ENCODE results near the gene KCNG2.

KCNG2 gene

GRCh38 chr18:79769698-79770500, 27.8 kb upstream of the KCNG2 start:
- no peak for DNase-seq

DNA sequence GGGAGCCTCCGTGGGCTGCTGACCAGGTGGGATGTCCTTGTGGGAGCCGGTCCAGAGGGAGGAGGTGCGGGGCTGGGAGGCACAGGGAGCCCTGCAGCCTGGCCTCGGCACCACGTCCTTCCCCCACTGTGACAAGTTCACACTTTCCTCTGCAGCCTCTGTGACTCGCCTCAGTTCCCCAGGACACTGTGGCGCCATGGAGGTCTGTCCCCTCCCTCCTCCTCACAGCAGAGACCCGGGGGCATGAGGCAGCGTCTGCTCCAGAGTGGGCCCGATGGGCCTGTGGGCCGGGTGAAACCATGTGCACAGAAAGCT, 27.3 kb upstream of the KCNG2 start:
- DNase-seq, result no peak

GRCh38 chr18:79770826-79771225, 26.9 kb upstream of the KCNG2 start:
- DNase-seq, result no peak

DNA sequence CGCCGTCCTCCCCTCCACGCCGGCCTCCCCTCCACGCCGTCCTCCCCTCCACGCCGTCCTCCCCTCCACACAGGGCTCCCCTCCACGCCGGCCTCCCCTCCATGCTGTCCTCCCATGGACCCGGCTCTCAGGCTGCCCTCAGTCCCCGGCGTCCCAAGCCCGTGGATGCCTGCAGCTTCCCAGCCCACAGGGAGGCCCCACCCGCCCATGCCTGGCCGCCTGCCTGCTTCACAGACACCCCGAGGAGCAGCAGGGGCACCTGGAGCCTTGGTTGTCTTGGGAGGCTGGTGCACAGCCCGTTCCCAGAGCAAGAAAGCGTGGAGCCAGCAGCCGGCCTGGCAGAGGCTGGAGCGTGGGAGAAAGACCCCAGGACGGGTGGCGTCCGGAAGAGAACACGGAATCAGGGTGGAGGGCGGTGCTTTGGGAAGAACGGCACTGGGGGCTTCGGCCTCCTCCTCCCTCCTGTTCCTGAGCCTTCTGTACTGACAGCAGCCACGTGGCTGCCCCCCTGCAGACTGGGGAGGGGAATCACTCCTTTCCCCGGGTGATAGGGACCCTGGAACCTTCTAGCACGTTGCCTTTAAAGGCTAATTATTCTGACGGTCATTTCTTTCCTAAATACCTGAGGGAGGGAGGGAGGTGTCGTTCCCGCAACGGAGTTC, 26.2 kb upstream of the KCNG2 start:
- no peak for DNase-seq

- no peak for DNase-seq
Observed at GRCh38 chr18:79772108-79772864, 25.5 kb upstream of the KCNG2 start.

DNA sequence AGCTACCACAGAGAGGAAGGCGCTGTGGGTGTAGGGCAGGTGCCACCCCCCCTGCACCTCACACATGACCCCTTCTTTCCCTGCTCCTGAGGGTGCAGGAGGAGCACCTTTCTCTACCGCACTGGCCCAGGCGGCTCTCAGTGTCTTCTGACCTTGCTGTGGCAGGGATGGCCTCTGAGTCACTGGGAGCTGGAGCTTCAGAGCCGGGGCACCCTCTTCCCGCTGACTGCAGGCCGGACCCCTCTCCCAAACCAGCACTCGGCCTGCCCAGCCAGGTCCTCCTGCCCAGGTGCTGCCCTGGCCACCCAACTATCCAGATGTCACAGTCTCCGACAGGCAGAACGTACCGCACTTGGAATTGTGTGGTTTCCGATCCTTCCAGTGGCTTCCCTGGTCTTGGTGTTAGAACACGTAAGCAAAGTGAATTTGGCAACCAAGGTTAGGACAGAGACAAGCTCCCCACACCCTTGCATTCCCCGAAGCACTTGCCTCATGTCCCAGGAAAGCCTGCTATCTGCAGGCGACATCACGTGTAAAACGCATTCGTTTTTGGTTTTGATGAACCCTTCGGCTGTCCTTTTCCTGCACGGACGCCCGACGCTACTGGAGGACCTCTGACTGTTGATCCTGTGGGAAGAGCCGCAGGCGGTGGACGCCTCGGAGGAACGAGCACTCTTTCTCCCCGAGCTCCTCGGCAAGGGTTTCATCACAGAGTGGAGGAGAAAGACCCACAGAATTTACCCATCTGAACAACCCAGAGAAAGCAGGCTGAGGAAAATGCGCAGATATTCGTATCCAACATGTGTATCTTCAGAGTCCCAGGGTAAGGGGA, 24.7 kb upstream of the KCNG2 start:
- no peak for DNase-seq

DNA sequence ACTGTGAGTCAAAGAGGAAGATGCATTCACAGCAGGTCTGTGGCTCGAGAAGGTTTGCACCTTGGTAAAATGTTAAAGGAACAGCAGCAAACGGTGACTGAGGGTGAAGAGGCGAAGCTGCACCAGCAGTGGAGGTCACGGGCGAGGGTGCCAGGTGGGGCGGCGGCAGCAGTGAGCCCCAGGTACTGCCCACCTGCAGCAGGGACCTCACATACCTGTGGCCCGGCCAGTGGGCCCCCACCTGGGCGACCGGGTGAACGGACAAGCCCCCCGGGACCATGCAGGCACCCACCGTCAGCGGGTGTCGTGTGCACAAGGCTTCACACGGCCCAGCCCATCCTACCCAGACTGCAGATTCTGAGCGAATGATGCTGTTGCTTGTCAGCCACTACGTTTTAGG, 23.6 kb upstream of the KCNG2 start:
- no peak for DNase-seq

- no peak for DNase-seq
Observed at GRCh38 chr18:79775441-79776221, 22.1 kb upstream of the KCNG2 start.

DNA sequence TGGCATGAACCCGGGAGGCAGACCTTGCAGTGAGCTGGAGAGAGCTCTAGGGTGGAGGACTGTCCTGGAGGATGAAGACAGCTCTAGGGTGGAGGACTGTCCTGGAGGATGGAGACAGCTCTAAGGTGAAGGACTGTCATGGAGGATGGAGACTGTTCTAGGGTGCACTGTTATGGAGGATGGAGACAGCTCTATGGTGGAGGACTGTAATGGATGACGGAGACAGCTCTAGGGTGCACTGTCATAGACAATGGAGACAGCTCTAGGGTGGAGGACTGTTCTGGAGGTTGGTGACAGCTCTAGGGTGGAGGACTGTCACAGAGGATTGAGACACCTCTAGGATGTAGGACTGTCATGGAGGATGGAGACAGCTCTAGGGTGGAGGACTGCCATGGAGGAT, 21.1 kb upstream of the KCNG2 start:
- no peak for DNase-seq

DNA sequence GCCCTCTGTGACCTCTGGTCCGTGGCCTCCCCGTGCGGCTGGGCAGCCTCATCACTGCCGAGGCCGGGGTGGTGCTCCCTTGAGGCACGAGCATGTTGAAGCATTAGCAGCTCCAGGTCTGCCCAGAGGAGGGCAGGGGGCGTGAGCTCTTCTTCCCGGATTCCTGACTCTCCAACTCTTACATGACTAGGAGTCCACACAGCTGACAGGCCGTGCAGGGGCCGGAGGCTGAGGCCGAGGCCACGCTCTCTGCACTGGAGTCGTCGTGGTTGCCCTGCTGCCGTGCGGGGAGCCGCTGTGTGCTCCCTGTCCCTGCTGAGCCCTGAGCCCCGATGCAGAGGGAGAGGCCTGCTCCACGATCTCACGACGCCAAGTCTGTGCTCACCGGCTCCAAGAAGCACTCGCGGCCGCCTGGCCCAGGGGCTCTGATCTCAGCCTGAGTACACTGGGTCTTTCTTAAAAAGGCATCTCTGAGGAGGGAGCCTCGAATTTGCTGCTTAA, 19.4 kb upstream of the KCNG2 start:
- no peak for DNase-seq

- no peak for DNase-seq
Observed at GRCh38 chr18:79779021-79779699, 18.6 kb upstream of the KCNG2 start.

- no peak for DNase-seq
Observed at GRCh38 chr18:79779700-79780190, 18.0 kb upstream of the KCNG2 start.

- no peak for DNase-seq
Observed at GRCh38 chr18:79780547-79780946, 17.2 kb upstream of the KCNG2 start.

- no peak for DNase-seq
Observed at GRCh38 chr18:79781331-79781941, 16.3 kb upstream of the KCNG2 start.

DNA sequence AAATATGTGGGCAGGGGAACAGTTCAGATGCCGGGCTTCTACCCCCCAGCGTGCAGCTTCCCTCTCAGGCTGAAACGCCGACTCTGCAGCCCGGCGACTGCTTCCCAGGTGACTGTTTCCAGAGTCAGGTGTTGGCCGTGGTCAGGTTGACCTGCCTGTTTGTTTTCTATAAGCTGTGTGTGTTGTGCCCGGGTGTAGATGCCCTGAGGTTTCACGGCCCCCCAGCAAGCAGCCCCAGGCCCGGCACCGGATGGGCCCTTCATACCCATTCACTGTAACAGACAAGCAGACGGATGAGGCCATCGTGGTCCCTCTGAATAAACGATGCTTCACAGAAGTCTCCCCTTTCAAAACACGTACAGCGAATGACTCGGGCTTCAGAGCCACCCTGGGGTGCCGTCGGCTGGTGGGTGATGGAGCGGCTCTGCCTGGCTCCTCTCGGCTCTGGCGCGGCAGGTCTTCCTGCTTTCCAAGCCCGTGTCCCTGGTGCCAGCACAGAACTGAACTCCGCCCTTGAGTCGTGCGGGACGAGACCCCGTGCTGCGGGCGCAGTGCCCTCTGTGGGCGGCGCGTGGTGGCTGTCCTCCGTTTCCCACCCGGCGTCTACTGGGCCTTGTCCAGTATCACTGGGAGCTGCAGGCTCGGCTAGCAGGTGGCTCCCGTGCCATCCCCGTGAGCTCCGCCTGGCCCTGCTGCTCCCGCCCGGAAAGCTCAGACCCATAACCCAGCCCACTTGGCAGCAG, 15.0 kb upstream of the KCNG2 start:
- no peak for DNase-seq

DNA sequence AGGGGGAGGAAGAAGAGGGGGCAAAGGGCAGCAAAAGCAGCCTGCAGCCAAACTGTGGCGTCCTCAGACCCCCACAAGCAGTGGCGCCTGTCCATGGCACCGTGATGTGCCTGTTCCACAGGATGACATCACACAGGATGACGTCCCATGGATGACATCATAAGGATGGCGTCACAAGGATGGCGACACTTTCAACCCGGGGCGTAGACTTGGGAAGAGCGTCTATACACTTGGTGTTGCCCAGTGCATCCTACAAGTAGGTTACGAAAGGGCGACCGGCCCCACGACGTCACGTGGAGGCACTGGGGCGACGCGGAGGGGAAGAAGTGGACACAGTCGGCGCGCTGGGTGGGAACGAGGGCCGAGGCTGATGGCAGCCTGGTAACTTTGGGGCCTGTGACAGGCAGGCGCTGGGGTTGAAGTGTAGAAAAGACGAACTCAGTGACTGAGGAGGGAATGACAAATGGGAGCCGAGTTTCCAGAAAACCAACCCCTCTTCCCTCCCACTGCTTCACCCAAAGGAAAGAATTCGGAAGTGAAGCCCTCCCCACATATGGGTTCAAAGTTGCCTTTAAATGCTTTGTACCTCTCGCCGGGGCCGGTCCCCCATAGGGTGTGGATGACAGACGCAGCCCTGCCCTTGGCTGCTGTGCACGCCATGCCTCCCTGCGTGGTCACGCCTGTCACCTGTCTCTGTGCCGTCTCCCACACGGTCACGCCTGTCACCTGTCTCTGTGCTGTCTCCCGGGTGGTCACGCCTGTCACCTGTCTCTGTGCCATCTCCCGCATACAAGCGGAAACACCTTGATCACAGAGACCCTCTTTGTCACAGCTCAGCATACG, 13.4 kb upstream of the KCNG2 start:
- no peak for DNase-seq

- DNase-seq, result no peak
Observed at GRCh38 chr18:79784965-79785770, 12.6 kb upstream of the KCNG2 start.

DNA sequence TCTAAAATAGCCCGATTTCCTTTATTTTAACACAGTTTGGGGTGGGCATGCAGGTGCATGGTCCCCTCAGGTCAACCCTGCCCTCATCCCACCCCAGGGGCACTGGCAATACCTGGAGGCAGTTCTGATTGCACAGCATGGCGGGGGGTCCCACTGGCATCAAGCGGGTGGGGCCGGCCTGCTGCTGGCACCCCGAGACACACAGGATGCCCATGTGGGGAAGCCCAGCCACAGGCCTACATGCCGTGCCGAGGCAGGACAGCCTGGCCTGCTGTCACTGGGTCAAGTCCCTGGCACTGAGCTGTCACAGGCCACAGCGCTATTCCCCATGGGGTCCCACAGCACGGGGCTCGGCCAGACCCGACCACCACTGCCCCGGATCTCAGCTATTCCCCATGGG, 11.9 kb upstream of the KCNG2 start:
- no peak for DNase-seq
